Activated CD8-positive, alpha-beta memory T cell treated with anti-CD3 and anti-CD28 coated beads, Interleukin-2, amount 50 U/mL, for 1 hour (primary cell): Measurements from ENCODE around the gene CENPX.
A peak's percentile ranks its signal among the peaks of the same experiment; 100 is the strongest.

Experiments used
- DNase-seq: peaks from one replicate; pipeline ENCODE4 v3.0.0-alpha.2; 2020; ENCODE audit errors: extremely low read depth

The CENPX gene

GRCh38 chr17:81980707-81981343, 41.9 kb downstream of the CENPX start:
- no peak for DNase-seq

DNA sequence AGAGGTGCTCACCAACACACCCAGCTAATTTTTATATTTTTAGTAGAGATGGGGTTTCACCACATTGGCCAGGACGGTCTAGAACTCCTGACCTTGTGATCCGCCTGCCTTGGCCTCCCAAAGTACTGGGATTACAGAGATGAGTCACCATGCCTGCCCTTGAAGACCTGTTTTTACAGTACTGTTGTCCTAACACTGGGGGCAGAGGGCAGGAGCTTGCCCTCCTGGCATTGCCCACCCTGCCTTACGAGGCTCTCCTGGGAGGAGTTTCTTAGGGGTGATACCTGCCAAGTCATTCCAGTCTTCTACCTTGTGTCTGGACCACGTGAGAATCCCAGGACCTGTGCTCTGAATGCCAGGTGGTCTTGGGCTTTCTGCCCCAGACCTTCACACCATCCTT, 42.6 kb downstream of the CENPX start:
- no peak for DNase-seq

GRCh38 chr17:81978524-81979298, 44.0 kb downstream of the CENPX start:
- DNase-seq: no peak

- peak; percentile 70 for DNase-seq
These were observed 45.4 kb downstream of the CENPX start, which contains the start of gene ASPSCR1 for GRCh38 chr17:81977211-81977808. TSS of gene ASPSCR1 (plus strand) at chr17:81977629. CDS start at chr17:81977647, 18 bp downstream.

DNA sequence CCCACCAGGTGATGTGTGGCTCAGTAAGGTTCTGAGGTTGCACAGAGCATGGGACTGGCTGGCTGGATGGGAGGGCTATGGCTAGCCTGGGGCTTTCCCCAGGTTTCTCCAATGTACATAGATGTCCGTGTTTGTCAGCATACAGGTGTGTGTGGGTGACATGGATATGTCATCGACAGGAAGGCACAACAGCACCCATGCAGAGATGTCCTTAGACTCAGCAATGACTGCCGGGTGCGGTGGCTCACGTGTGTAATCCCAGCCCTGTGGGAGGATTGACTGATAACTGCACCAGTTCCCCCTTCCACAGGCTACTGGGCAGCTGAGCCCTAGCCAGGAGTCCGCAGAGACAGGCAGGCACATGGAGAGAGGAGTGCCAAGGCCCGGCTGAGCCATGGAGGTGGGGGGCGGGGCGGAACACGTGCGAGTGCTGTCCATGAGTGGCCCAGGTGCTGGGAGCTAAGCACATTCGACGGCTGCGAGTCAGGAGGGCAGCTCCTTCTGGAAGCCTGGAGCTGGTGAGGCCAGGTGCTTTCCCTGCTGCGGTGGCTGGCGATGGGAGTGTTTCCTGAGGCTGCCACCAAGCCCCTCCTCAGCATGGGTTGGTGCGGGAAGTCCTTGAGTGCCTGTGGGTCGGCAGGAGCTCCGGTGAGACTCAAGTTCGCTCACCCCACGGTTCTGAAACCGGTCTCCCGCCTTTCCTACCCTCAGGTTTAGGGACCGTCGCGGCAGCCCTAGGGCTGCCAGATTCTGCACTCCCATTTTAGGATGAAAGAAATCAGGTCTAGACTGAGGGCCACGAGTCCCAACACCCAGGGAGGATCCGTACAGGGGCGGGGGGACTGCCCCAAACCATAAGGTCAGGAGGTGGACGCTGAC, 46.1 kb downstream of the CENPX start:
- DNase-seq: no peak

DNA sequence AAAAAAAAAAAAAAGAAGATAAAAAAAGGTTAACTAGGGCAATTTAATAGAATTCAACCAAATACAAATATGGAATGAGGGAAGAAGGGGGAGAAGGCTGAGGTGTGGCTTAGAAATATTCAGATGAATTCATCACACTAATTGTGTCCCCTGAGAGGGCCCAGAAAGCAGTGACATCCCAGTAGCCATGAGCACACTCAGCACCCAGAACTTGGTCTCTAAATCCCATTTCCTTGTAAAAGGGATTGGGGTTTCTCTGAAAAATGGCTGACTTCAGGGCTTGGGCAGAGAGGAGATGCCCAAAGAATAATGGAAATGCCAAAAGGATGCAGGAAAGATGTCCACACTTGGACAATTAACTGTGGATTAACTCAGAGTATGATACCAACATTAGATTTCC, 49.2 kb downstream of the CENPX start:
- DNase-seq: no peak

DNA sequence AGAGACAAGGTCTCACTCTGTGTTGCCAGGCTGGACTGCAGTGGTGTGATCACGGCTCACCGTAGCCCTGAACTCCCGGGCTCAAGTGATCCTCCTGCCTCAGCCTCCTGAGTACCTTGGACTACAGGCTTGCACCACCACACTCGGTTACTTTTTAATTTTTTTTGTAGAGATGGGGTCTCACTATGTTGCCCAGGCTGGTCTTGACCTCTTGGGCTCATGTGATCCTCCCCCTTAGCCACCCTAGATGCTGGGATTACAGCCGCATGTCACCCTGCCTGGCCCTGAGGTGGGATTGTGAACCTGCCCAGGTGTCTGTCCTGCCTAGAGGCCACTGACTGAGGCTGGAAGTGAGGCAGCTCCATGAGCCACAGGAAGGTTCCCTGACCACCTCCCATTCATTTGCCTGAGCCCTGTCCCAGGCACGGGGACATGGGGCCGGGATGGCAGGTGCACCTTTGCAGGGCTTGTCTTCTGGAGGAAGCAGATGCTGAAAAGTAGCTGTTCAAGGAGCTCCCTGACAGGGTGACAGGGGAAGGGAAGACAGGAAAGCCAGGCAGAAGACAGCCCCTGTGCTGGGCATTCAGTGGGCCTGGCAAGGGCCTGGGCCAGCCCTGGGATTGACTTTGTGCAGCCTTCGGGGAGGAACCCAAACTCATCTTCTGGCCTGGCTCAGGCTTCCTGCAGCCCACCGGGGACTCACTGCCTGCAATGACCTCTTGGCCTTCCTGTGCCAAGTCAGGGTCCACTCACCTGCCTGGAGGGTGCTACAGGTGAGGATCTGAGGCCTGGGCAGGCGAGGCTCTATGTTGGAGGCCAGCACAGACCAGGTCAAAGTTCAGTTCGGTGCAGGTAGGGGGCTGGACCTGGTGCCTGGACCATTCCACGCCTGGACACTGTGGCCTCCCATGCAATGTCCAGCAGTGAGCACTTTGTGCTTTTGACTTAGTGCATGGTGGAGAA, 53.5 kb downstream of the CENPX start:
- DNase-seq: no peak
